Endothelial cell (in vitro differentiated cells): ENCODE measurements around the gene FAM107B. TPM values are rescaled to one million over a fixed set of nuclear protein-coding genes. Genes with fewer than 3 reads are reported as not detected.

Experiments
- DNase-seq: peaks from one replicate; pipeline ENCODE4 v3.0.0; 2021; ENCODE audit warnings: low spot score
- H3K27ac Mint-ChIP-seq: one replicate; pipeline ENCODE4 v1.8.0; 2021; ENCODE audit warnings: mixed read lengths, inconsistent platforms; ENCODE audit not compliant: unreplicated experiment
- H3K27me3 Mint-ChIP-seq: one replicate; pipeline ENCODE4 v1.8.0; 2021; ENCODE audit warnings: mild to moderate bottlenecking, moderate library complexity, mixed read lengths, inconsistent platforms; ENCODE audit not compliant: unreplicated experiment
- H3K36me3 Mint-ChIP-seq: one replicate; pipeline ENCODE4 v1.8.0; 2021; ENCODE audit warnings: mild to moderate bottlenecking, low read depth, mixed read lengths, inconsistent platforms; ENCODE audit not compliant: unreplicated experiment
- H3K4me1 Mint-ChIP-seq: one replicate; pipeline ENCODE4 v1.8.0; 2021; ENCODE audit warnings: mild to moderate bottlenecking, mixed read lengths, inconsistent platforms; ENCODE audit not compliant: unreplicated experiment
- H3K4me3 Mint-ChIP-seq: one replicate; pipeline ENCODE4 v1.8.0; 2021; ENCODE audit warnings: mild to moderate bottlenecking, mixed read lengths, inconsistent platforms; ENCODE audit not compliant: unreplicated experiment
- H3K9me3 Mint-ChIP-seq: one replicate; pipeline ENCODE4 v1.8.0; 2021; ENCODE audit warnings: mixed read lengths, inconsistent platforms; ENCODE audit not compliant: unreplicated experiment
- CTCF ChIP-seq: fragments of 200-600 bp; sonication (generic); IDR thresholded peaks from one replicate; pipeline ENCODE4 v1.5.0; 2021; ENCODE audit warnings: antibody characterized with exemption; ENCODE audit not compliant: unreplicated experiment
- total RNA-seq: library from RNA; stranded (reverse); fragmentation: NEBNext Ultra II Directional; extraction: Animal tissue kit (Norgen Biotek cat#: 25700); gene quantifications from one replicate; pipeline ENCODE4 v1.2.1, GENCODE V29; 2021; ENCODE audit not compliant: unreplicated experiment

FAM107B gene
- total RNA-seq, 1 donor from 2014 or later: 462 TPM

GRCh38 chr10:14683256-14683655, 91.4 kb downstream of the FAM107B start:
- Mint-ChIP-seq H3K27me3 (peaks cover 3% of the 10 kb centered on the region), H3K4me3 (no peak overlapping the region), H3K9me3 (no peaks in the 10 kb centered on the region), H3K4me1 (peaks cover 12% of the 10 kb centered on the region), H3K27ac (no peak overlapping the region), H3K36me3 (peaks cover 4% of the 10 kb centered on the region)
- DNase-seq: no peak
- TF ChIP-seq CTCF: no peak

- Mint-ChIP-seq H3K4me3 (no peak overlapping the region), H3K4me1 (peaks cover 11% of the 10 kb centered on the region), H3K9me3 (no peaks in the 10 kb centered on the region), H3K36me3 (peaks cover 4% of the 10 kb centered on the region), H3K27ac (no peak overlapping the region), H3K27me3 (peaks cover 3% of the 10 kb centered on the region)
- TF ChIP-seq CTCF: no peak
- DNase-seq: no peak
These were observed 92.9 kb downstream of the FAM107B start for GRCh38 chr10:14681802-14682201.

DNA sequence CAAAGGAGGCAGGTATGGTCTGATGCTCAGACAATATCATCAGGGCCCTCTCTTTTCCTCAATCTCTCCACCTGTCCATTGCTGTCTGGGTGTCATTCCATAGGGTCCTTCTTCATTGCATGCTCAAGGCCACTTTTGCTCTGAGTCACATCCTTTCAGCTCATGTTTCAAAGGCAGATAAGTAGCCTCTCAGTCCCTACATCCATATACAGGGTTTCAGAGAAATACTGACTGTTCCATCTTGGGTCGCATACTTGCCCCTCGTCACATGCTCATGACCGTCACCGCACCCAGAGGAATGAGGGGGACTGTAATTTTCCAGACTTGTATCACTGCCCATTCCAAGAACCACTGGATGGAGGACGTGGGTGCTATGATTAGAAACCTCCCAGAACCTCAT, 93.4 kb downstream of the FAM107B start:
- H3K4me3 Mint-ChIP-seq: no peak overlapping the region
- H3K9me3 Mint-ChIP-seq: no peaks in the 10 kb centered on the region
- no peak for TF ChIP-seq CTCF
- no peak overlapping the region for H3K27ac Mint-ChIP-seq
- DNase-seq: no peak
- H3K36me3 Mint-ChIP-seq: peaks cover 4% of the 10 kb centered on the region
- peaks cover 3% of the 10 kb centered on the region for H3K27me3 Mint-ChIP-seq
- peaks cover 11% of the 10 kb centered on the region for H3K4me1 Mint-ChIP-seq

DNA sequence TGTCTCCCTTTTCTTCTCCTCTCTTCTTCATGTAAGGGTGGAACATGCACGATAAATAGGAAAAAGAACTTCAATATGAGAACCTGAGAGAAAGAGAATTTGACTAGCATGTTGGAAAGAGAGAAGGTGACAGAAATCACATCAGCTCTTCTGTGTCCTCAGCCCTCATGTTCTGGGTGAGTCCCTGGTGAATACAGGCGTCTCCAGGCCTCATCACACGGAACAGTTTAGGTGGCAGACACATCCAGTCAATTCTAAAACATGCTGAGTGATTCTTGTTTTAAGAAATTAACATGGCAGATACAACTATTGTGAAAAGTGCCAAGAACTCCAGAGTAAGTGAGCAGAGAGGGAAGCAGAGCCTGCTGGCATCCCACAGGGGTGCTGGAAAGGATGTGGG, 96.1 kb downstream of the FAM107B start:
- TF ChIP-seq CTCF: no peak
- peaks cover 19% of the 10 kb centered on the region for H3K4me1 Mint-ChIP-seq
- no peaks in the 10 kb centered on the region for H3K9me3 Mint-ChIP-seq
- H3K36me3 Mint-ChIP-seq: peaks cover 4% of the 10 kb centered on the region
- no peak overlapping the region for H3K27ac Mint-ChIP-seq
- peaks cover 3% of the 10 kb centered on the region for H3K27me3 Mint-ChIP-seq
- DNase-seq: no peak
- H3K4me3 Mint-ChIP-seq: no peak overlapping the region

- H3K27ac Mint-ChIP-seq: no peak overlapping the region
- peaks cover 19% of the 10 kb centered on the region for H3K4me1 Mint-ChIP-seq
- no peak for TF ChIP-seq CTCF
- peaks cover 3% of the 10 kb centered on the region for H3K27me3 Mint-ChIP-seq
- H3K4me3 Mint-ChIP-seq: no peak overlapping the region
- no peak for DNase-seq
- H3K36me3 Mint-ChIP-seq: peaks cover 4% of the 10 kb centered on the region
- no peaks in the 10 kb centered on the region for H3K9me3 Mint-ChIP-seq
These were observed 98.0 kb downstream of the FAM107B start for GRCh38 chr10:14676732-14677131.
